T-helper 2 cell treated with Interferon-gamma antibody and Interleukin-4, amounts not matched to agents 5 μg/mL and 100 μg/mL, for 36 hours (primary cell): ENCODE measurements around the gene CAPN8.

Source experiments
- DNase-seq: peaks from one replicate; pipeline ENCODE4 v3.0.0; 2021; ENCODE audit warnings: low spot score
- H3K27ac Mint-ChIP-seq: one replicate; pipeline ENCODE4 v1.8.0; 2021; ENCODE audit warnings: mild to moderate bottlenecking, mixed read lengths
- H3K27me3 Mint-ChIP-seq: one replicate; pipeline ENCODE4 v1.8.0; 2021; ENCODE audit warnings: low read depth, mixed read lengths
- H3K36me3 Mint-ChIP-seq: one replicate; pipeline ENCODE4 v1.8.0; 2021; ENCODE audit warnings: low read depth, mixed read lengths
- H3K4me1 Mint-ChIP-seq: one replicate; pipeline ENCODE4 v1.8.0; 2021; ENCODE audit warnings: low read depth, mixed read lengths
- H3K4me3 Mint-ChIP-seq: one replicate; pipeline ENCODE4 v1.8.0; 2022; ENCODE audit warnings: mild to moderate bottlenecking, moderate library complexity, mixed read lengths
- H3K9me3 Mint-ChIP-seq: one replicate; pipeline ENCODE4 v1.8.0; 2021; ENCODE audit warnings: mixed read lengths

The CAPN8 gene

GRCh38 chr1:223653431-223653830 is 12.1 kb downstream of the CAPN8 start:
- no peaks in the 10 kb centered on the region for H3K4me1 Mint-ChIP-seq
- H3K27ac Mint-ChIP-seq, result no peak overlapping the region
- H3K4me3 Mint-ChIP-seq, result no peak overlapping the region
- no peaks in the 10 kb centered on the region for H3K36me3 Mint-ChIP-seq
- no peak for DNase-seq
- no peaks in the 10 kb centered on the region for H3K9me3 Mint-ChIP-seq
- H3K27me3 Mint-ChIP-seq, result peaks cover 14% of the 10 kb centered on the region

- no peaks in the 10 kb centered on the region for H3K4me1 Mint-ChIP-seq
- no peaks in the 10 kb centered on the region for H3K9me3 Mint-ChIP-seq
- H3K4me3 Mint-ChIP-seq, result no peak overlapping the region
- H3K27me3 Mint-ChIP-seq, result peaks cover 14% of the 10 kb centered on the region
- DNase-seq, result no peak
- H3K36me3 Mint-ChIP-seq, result no peaks in the 10 kb centered on the region
- no peak overlapping the region for H3K27ac Mint-ChIP-seq
These were observed 12.5 kb downstream of the CAPN8 start for GRCh38 chr1:223653015-223653414.

GRCh38 chr1:223652436-223652941 is 13.0 kb downstream of the CAPN8 start:
- Mint-ChIP-seq H3K36me3 (no peaks in the 10 kb centered on the region), H3K9me3 (no peaks in the 10 kb centered on the region), H3K27ac (no peak overlapping the region), H3K4me3 (no peak overlapping the region), H3K4me1 (no peaks in the 10 kb centered on the region), H3K27me3 (peaks cover 14% of the 10 kb centered on the region)
- DNase-seq, result no peak

GRCh38 chr1:223651291-223651991 is 14.1 kb downstream of the CAPN8 start:
- Mint-ChIP-seq H3K4me3 (no peak overlapping the region), H3K36me3 (no peaks in the 10 kb centered on the region), H3K9me3 (no peaks in the 10 kb centered on the region), H3K4me1 (no peaks in the 10 kb centered on the region), H3K27me3 (peaks cover 13% of the 10 kb centered on the region), H3K27ac (no peak overlapping the region)
- no peak for DNase-seq

- Mint-ChIP-seq H3K9me3 (no peaks in the 10 kb centered on the region), H3K4me3 (no peak overlapping the region), H3K27ac (no peak overlapping the region), H3K27me3 (peaks cover 10% of the 10 kb centered on the region), H3K36me3 (no peaks in the 10 kb centered on the region), H3K4me1 (no peaks in the 10 kb centered on the region)
- DNase-seq, result no peak
These were observed 15.0 kb downstream of the CAPN8 start for GRCh38 chr1:223650465-223650864.

- no peak overlapping the region for H3K4me3 Mint-ChIP-seq
- H3K4me1 Mint-ChIP-seq, result no peaks in the 10 kb centered on the region
- H3K9me3 Mint-ChIP-seq, result no peaks in the 10 kb centered on the region
- no peaks in the 10 kb centered on the region for H3K36me3 Mint-ChIP-seq
- no peak for DNase-seq
- H3K27me3 Mint-ChIP-seq, result peaks cover 9% of the 10 kb centered on the region
- no peak overlapping the region for H3K27ac Mint-ChIP-seq
These were observed 16.3 kb downstream of the CAPN8 start for GRCh38 chr1:223649222-223649621.

GRCh38 chr1:223647249-223647648 is 18.3 kb downstream of the CAPN8 start:
- H3K27me3 Mint-ChIP-seq, result peaks cover 4% of the 10 kb centered on the region
- H3K36me3 Mint-ChIP-seq, result no peaks in the 10 kb centered on the region
- no peaks in the 10 kb centered on the region for H3K4me1 Mint-ChIP-seq
- no peak for DNase-seq
- H3K4me3 Mint-ChIP-seq, result no peak overlapping the region
- H3K27ac Mint-ChIP-seq, result no peak overlapping the region
- no peaks in the 10 kb centered on the region for H3K9me3 Mint-ChIP-seq

GRCh38 chr1:223645903-223646302 is 19.6 kb downstream of the CAPN8 start:
- peaks cover 7% of the 10 kb centered on the region for H3K9me3 Mint-ChIP-seq
- no peak overlapping the region for H3K4me3 Mint-ChIP-seq
- H3K36me3 Mint-ChIP-seq, result no peaks in the 10 kb centered on the region
- no peaks in the 10 kb centered on the region for H3K4me1 Mint-ChIP-seq
- H3K27ac Mint-ChIP-seq, result no peak overlapping the region
- H3K27me3 Mint-ChIP-seq, result peaks cover 8% of the 10 kb centered on the region
- DNase-seq, result no peak

GRCh38 chr1:223642237-223642636 is 23.3 kb downstream of the CAPN8 start:
- no peaks in the 10 kb centered on the region for H3K36me3 Mint-ChIP-seq
- peaks cover 17% of the 10 kb centered on the region for H3K27me3 Mint-ChIP-seq
- H3K9me3 Mint-ChIP-seq, result peaks cover 22% of the 10 kb centered on the region
- DNase-seq, result no peak
- H3K4me3 Mint-ChIP-seq, result no peak overlapping the region
- no peak overlapping the region for H3K27ac Mint-ChIP-seq
- H3K4me1 Mint-ChIP-seq, result peaks cover 6% of the 10 kb centered on the region

- H3K27me3 Mint-ChIP-seq, result peaks cover 22% of the 10 kb centered on the region
- no peak overlapping the region for H3K27ac Mint-ChIP-seq
- H3K36me3 Mint-ChIP-seq, result no peaks in the 10 kb centered on the region
- DNase-seq, result no peak
- H3K4me3 Mint-ChIP-seq, result no peak overlapping the region
- peaks cover 25% of the 10 kb centered on the region for H3K9me3 Mint-ChIP-seq
- peaks cover 6% of the 10 kb centered on the region for H3K4me1 Mint-ChIP-seq
These were observed 23.9 kb downstream of the CAPN8 start for GRCh38 chr1:223641523-223642039.

- DNase-seq, result no peak
- Mint-ChIP-seq H3K27ac (no peak overlapping the region), H3K4me3 (no peak overlapping the region), H3K27me3 (peaks cover 26% of the 10 kb centered on the region), H3K4me1 (peaks cover 6% of the 10 kb centered on the region), H3K9me3 (peaks cover 25% of the 10 kb centered on the region), H3K36me3 (no peaks in the 10 kb centered on the region)
These were observed 26.2 kb downstream of the CAPN8 start for GRCh38 chr1:223639331-223639749.

- H3K27ac Mint-ChIP-seq, result no peak overlapping the region
- no peak for DNase-seq
- H3K27me3 Mint-ChIP-seq, result peaks cover 23% of the 10 kb centered on the region
- H3K4me3 Mint-ChIP-seq, result no peak overlapping the region
- H3K36me3 Mint-ChIP-seq, result no peaks in the 10 kb centered on the region
- peaks cover 12% of the 10 kb centered on the region for H3K9me3 Mint-ChIP-seq
- peaks cover 6% of the 10 kb centered on the region for H3K4me1 Mint-ChIP-seq
These were observed 30.3 kb downstream of the CAPN8 start for GRCh38 chr1:223635236-223635635.

GRCh38 chr1:223634423-223634822 is 31.1 kb downstream of the CAPN8 start:
- DNase-seq, result no peak
- Mint-ChIP-seq H3K36me3 (no peaks in the 10 kb centered on the region), H3K9me3 (peaks cover 4% of the 10 kb centered on the region), H3K4me1 (peaks cover under 1% of the 10 kb centered on the region), H3K4me3 (no peak overlapping the region), H3K27ac (no peak overlapping the region), H3K27me3 (peaks cover 23% of the 10 kb centered on the region)

- no peaks in the 10 kb centered on the region for H3K36me3 Mint-ChIP-seq
- DNase-seq, result no peak
- peaks cover 2% of the 10 kb centered on the region for H3K9me3 Mint-ChIP-seq
- H3K27ac Mint-ChIP-seq, result no peak overlapping the region
- H3K4me1 Mint-ChIP-seq, result no peaks in the 10 kb centered on the region
- no peak overlapping the region for H3K4me3 Mint-ChIP-seq
- peaks cover 15% of the 10 kb centered on the region for H3K27me3 Mint-ChIP-seq
These were observed 33.5 kb downstream of the CAPN8 start for GRCh38 chr1:223631956-223632355.

GRCh38 chr1:223631473-223631872 is 34.0 kb downstream of the CAPN8 start:
- H3K4me1 Mint-ChIP-seq, result no peaks in the 10 kb centered on the region
- H3K27me3 Mint-ChIP-seq, result peaks cover 13% of the 10 kb centered on the region
- no peaks in the 10 kb centered on the region for H3K36me3 Mint-ChIP-seq
- no peak for DNase-seq
- no peak overlapping the region for H3K4me3 Mint-ChIP-seq
- H3K9me3 Mint-ChIP-seq, result no peaks in the 10 kb centered on the region
- H3K27ac Mint-ChIP-seq, result no peak overlapping the region
